Activated CD4-positive, alpha-beta memory T cell treated with anti-CD3 and anti-CD28 coated beads for 36 hours (primary cell): ENCODE measurements around the gene PELI2. TPM values are rescaled to one million over a fixed set of nuclear protein-coding genes. Genes with fewer than 3 reads are reported as not detected.

Experiments used
- CTCF ChIA-PET: fragments of 350-600 bp; sonication (Branson Sonifier 250); formaldehyde crosslinking; loops from one replicate; lab custom pipeline; 2021; ENCODE audit warnings: antibody characterized with exemption, inconsistent platforms; lab: Charles Lee
- POLR2A ChIA-PET: fragments of 350-600 bp; sonication (Branson Sonifier 250); formaldehyde crosslinking; loops from one replicate; lab custom pipeline; 2021; ENCODE audit warnings: antibody characterized with exemption; lab: Charles Lee
- DNase-seq: peaks from one replicate; pipeline ENCODE4 v3.0.0-alpha.2; 2020
- H3K27ac Mint-ChIP-seq: one replicate; pipeline ENCODE4 v1.8.0; 2021; ENCODE audit warnings: mixed read lengths
- H3K27me3 Mint-ChIP-seq: one replicate; pipeline ENCODE4 v1.8.0; 2021; ENCODE audit warnings: mixed read lengths
- H3K36me3 Mint-ChIP-seq: one replicate; pipeline ENCODE4 v1.8.0; 2021; ENCODE audit warnings: mixed read lengths
- H3K4me1 Mint-ChIP-seq: one replicate; pipeline ENCODE4 v1.8.0; 2021; ENCODE audit warnings: low read depth, mixed read lengths
- H3K4me3 Mint-ChIP-seq: one replicate; pipeline ENCODE4 v1.8.0; 2021; ENCODE audit warnings: mild to moderate bottlenecking, mixed read lengths
- H3K9me3 Mint-ChIP-seq: one replicate; pipeline ENCODE4 v1.8.0; 2021; ENCODE audit warnings: mixed read lengths
- intact Hi-C: fragments of 100-400 bp; cut with micrococcal nuclease; formaldehyde crosslinking; loops from one replicate; pipeline ENCODE4 v1.15.1; 2023
- total RNA-seq, 2 experiments: library from RNA; stranded (reverse); gene quantifications; one replicate each; pipeline ENCODE4 v1.2.3, GENCODE V29; 2021

PELI2 gene
- total RNA-seq, 2 experiments from 2014 or later = 6.4 to 6.6 TPM

- no peaks in the 10 kb centered on the region for H3K27me3 Mint-ChIP-seq
- no peak overlapping the region for H3K4me3 Mint-ChIP-seq
- peaks cover 11% of the 10 kb centered on the region for H3K4me1 Mint-ChIP-seq
- ChIA-PET CTCF (interaction anchor here (1.5 kb wide), 1 partner anchor 215 kb away, joined by 3 read pairs; the partner anchor contains the start of gene PELI2), POLR2A (no interaction called here)
- no peak for DNase-seq
- no peak overlapping the region for H3K27ac Mint-ChIP-seq
- no peaks in the 10 kb centered on the region for H3K9me3 Mint-ChIP-seq
- H3K36me3 Mint-ChIP-seq = no peaks in the 10 kb centered on the region
- intact Hi-C loops = no loop called here
Observed at GRCh38 chr14:56333359-56334292, 215.4 kb downstream of the PELI2 start.

GRCh38 chr14:56334458-56334857 lies 216.2 kb downstream of the PELI2 start:
- ChIA-PET CTCF (interaction anchor here (1.5 kb wide), 1 partner anchor 216 kb away, joined by 3 read pairs; the partner anchor contains the start of gene PELI2), POLR2A (no interaction called here)
- Mint-ChIP-seq H3K27ac (no peak overlapping the region), H3K9me3 (no peaks in the 10 kb centered on the region), H3K4me1 (peaks cover 11% of the 10 kb centered on the region), H3K4me3 (no peak overlapping the region), H3K27me3 (no peaks in the 10 kb centered on the region), H3K36me3 (no peaks in the 10 kb centered on the region)
- no peak for DNase-seq
- intact Hi-C loops = no loop called here

GRCh38 chr14:56338674-56339073 lies 220.5 kb downstream of the PELI2 start:
- CTCF ChIA-PET = interaction anchor here (1.0 to 5.0 kb wide), 2 partner anchors 10 to 606 kb away, joined by 3 to 51 read pairs; no protein-coding TSS in a partner anchor
- intact Hi-C loops = no loop called here

GRCh38 chr14:56339855-56340701 lies 221.9 kb downstream of the PELI2 start:
- Mint-ChIP-seq H3K4me1 (peaks cover 2% of the 10 kb centered on the region), H3K9me3 (no peaks in the 10 kb centered on the region), H3K27me3 (no peaks in the 10 kb centered on the region), H3K4me3 (no peak overlapping the region), H3K27ac (no peak overlapping the region), H3K36me3 (no peaks in the 10 kb centered on the region)
- DNase-seq = peak; percentile 72
- intact Hi-C loops = loop anchor here (2.0 to 10.0 kb wide), 4 partner anchors 223 to 895 kb away; partner anchors contain the start of genes PELI2 and TBPL2
- ChIA-PET CTCF (interaction anchor here (0.6 to 5.0 kb wide), 16 partner anchors 9 to 650 kb away, joined by 3 to 51 read pairs (median 4); no protein-coding TSS in a partner anchor), POLR2A (no interaction called here)

More at GRCh38 chr14:56338674-56339073, 220.5 kb downstream of the PELI2 start:
- no peaks in the 10 kb centered on the region for H3K36me3 Mint-ChIP-seq
- peaks cover 5% of the 10 kb centered on the region for H3K4me1 Mint-ChIP-seq
- DNase-seq = no peak
- H3K27ac Mint-ChIP-seq = no peak overlapping the region
- no peaks in the 10 kb centered on the region for H3K9me3 Mint-ChIP-seq
- POLR2A ChIA-PET = no interaction called here
- H3K4me3 Mint-ChIP-seq = no peak overlapping the region
- no peaks in the 10 kb centered on the region for H3K27me3 Mint-ChIP-seq

- ChIA-PET CTCF (interaction anchor here (0.7 to 5.0 kb wide), 7 partner anchors 8 to 651 kb away, joined by 3 to 51 read pairs (median 4); no protein-coding TSS in a partner anchor), POLR2A (no interaction called here)
- H3K4me3 Mint-ChIP-seq = no peak overlapping the region
- no peak overlapping the region for H3K27ac Mint-ChIP-seq
- no peaks in the 10 kb centered on the region for H3K9me3 Mint-ChIP-seq
- no peak for DNase-seq
- no peaks in the 10 kb centered on the region for H3K36me3 Mint-ChIP-seq
- H3K4me1 Mint-ChIP-seq = peaks cover 2% of the 10 kb centered on the region
- H3K27me3 Mint-ChIP-seq = no peaks in the 10 kb centered on the region
- intact Hi-C loops = loop anchor here (2.0 to 10.0 kb wide), 4 partner anchors 224 to 896 kb away; partner anchors contain the start of genes PELI2 and TBPL2
Observed at GRCh38 chr14:56340932-56341331, 222.7 kb downstream of the PELI2 start.

GRCh38 chr14:56341766-56342493 lies 223.7 kb downstream of the PELI2 start:
- peaks cover 2% of the 10 kb centered on the region for H3K4me1 Mint-ChIP-seq
- intact Hi-C loops = loop anchor here (2.0 to 10.0 kb wide), 4 partner anchors 225 to 897 kb away; partner anchors contain the start of genes PELI2 and TBPL2
- ChIA-PET POLR2A (no interaction called here), CTCF (no interaction called here)
- no peak overlapping the region for H3K4me3 Mint-ChIP-seq
- no peak for DNase-seq
- H3K9me3 Mint-ChIP-seq = no peaks in the 10 kb centered on the region
- no peaks in the 10 kb centered on the region for H3K36me3 Mint-ChIP-seq
- H3K27ac Mint-ChIP-seq = no peak overlapping the region
- no peaks in the 10 kb centered on the region for H3K27me3 Mint-ChIP-seq

- no peaks in the 10 kb centered on the region for H3K36me3 Mint-ChIP-seq
- no peaks in the 10 kb centered on the region for H3K27me3 Mint-ChIP-seq
- ChIA-PET POLR2A (no interaction called here), CTCF (no interaction called here)
- H3K4me3 Mint-ChIP-seq = no peak overlapping the region
- no peak overlapping the region for H3K27ac Mint-ChIP-seq
- H3K9me3 Mint-ChIP-seq = no peaks in the 10 kb centered on the region
- no peak for DNase-seq
- peaks cover 2% of the 10 kb centered on the region for H3K4me1 Mint-ChIP-seq
- intact Hi-C loops = loop anchor here (5.0 to 10.0 kb wide), 3 partner anchors 225 to 898 kb away; partner anchors contain the start of genes PELI2 and TBPL2
Observed at GRCh38 chr14:56342494-56342942, 224.3 kb downstream of the PELI2 start.

GRCh38 chr14:56349960-56350359 lies 231.7 kb downstream of the PELI2 start:
- DNase-seq = no peak
- H3K36me3 Mint-ChIP-seq = peaks cover 10% of the 10 kb centered on the region
- POLR2A ChIA-PET = no interaction called here
- H3K27ac Mint-ChIP-seq = no peak overlapping the region
- CTCF ChIA-PET = no interaction called here
- H3K4me3 Mint-ChIP-seq = no peak overlapping the region
- H3K27me3 Mint-ChIP-seq = no peaks in the 10 kb centered on the region
- no peaks in the 10 kb centered on the region for H3K4me1 Mint-ChIP-seq
- intact Hi-C loops = loop anchor here (10.0 kb wide), 2 partner anchors 485 to 905 kb away; partner anchors contain the start of gene TBPL2
- peaks cover 4% of the 10 kb centered on the region for H3K9me3 Mint-ChIP-seq
